ENCODE results near the gene ZCCHC14.

The ZCCHC14 gene

DNA sequence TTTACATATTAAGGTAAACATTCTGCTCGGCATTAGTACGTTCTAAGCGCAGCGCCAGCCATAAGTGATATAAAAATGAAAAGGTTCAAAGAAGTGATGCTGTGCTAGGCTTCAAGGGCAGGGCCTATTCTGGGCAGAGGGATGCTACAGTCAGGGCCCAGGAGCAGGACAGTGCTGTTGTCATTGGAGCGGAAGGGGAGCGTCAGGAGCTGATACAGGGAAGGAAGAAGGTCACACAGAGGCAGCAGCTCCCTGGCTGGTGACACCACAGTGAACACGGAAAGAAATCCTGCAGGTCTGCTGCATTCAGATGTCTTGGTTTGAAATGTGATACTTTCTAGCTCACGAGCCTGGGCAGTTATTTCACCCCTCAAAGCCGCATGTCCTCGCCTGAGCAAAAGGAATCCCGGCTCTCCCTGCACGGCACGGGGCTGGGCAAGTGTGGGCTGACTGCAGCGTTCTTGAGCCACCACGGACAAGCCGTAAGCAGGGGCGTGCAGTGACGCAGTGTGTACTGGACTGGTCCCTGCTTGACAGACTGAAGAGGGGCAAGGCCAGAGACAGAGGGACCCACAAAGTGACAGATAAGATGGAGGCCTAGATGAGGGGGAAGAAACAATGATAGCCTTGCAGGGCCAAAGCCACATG lies 41.1 kb downstream of the ZCCHC14 start:
- DNase-seq: no peak

DNA sequence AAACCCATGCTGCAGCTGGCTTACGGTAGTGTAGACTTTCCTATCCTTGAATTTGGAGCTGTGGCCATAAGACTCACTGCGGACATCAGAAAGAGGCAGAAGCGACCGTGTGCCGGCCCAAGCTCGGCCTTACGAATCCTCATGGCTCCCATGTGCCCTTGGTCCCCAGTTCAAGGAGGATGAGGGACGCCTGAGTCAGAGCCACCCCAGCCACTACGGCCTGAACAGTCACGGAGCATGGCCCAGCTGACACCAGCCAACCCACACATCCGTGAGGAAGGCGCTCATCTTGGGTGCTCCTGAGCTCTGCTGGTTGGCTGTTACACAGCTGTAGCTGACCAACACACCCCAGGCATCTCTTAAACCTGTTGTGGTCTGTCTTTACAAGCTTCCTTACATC lies 44.0 kb downstream of the ZCCHC14 start:
- no peak for DNase-seq

DNA sequence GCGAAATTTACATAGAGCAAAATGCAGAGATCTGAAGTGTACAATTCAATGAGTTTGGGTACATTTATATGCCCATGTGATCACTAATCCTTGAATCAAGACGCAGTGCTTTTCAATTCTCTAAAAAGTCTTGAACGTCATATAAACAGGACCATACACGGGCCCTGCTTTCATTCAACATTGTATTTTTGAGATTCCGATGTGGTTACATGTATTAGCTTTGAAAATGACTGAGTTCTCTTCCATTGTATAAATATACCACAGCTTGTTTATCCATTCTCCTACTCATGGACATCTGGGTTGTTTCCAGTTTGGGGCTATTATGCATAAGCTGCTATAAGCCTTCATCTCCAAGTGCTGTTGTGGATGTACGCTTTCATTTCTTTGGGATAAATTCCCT lies 45.5 kb downstream of the ZCCHC14 start:
- DNase-seq: no peak

- no peak for DNase-seq
These were observed 46.3 kb downstream of the ZCCHC14 start for GRCh38 chr16:87446479-87446878.

DNA sequence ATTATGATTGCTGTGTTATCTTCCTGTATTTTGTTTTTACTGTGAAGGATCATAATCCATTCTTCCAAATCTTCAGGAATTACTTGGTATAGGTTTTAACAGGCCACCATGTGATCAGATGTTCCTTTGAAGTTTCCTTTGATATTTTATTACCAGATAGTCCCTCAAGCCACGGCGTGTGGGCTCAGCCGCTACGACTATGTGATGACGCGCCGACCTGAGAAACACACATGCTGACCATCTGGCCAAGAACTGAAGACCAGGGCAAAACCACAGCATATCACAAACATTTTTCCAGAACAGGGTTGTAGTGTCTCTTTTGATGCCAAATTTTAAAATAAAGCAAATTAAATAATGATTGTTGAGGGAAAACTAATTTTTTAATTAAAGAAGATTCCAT lies 47.3 kb downstream of the ZCCHC14 start:
- DNase-seq: no peak

DNA sequence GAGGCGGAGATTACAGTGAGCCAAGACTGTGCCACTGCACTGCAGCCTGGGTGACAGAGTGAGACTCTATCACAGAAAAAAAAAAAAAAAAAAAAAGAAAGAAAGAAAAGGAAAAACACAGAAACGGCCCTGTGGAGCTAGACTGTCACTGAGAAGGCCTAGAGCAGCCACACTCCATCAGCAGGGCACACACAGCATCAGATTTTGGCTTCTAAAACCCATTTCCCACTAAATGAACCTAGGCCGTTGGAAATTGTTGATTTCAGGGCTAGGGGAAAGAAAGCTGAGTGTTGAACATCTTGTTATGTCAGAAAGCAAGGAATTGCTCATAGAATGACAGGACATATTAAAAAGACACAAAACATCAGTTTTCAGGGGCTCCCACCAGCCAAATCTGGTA lies 48.9 kb downstream of the ZCCHC14 start:
- DNase-seq: no peak

GRCh38 chr16:87443016-87443415 lies 49.8 kb downstream of the ZCCHC14 start:
- DNase-seq: no peak

DNA sequence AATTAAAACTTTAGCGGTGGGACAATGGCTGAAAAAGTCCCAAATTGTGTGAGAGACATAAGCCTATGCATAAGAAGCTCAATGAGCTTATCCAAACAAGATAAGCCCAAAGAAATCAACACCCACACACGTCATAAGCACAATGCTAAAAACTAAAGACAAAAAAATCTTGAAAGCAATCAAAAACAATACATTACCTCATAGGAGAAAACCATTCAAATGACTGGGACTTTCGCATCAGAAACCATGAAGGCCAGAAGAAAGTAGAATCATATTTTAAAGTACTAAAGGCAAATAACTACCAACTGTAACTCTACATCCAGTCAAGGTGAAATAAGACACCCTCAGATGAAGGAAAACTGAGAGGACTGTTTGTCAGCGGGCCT lies 50.2 kb downstream of the ZCCHC14 start:
- no peak for DNase-seq

DNA sequence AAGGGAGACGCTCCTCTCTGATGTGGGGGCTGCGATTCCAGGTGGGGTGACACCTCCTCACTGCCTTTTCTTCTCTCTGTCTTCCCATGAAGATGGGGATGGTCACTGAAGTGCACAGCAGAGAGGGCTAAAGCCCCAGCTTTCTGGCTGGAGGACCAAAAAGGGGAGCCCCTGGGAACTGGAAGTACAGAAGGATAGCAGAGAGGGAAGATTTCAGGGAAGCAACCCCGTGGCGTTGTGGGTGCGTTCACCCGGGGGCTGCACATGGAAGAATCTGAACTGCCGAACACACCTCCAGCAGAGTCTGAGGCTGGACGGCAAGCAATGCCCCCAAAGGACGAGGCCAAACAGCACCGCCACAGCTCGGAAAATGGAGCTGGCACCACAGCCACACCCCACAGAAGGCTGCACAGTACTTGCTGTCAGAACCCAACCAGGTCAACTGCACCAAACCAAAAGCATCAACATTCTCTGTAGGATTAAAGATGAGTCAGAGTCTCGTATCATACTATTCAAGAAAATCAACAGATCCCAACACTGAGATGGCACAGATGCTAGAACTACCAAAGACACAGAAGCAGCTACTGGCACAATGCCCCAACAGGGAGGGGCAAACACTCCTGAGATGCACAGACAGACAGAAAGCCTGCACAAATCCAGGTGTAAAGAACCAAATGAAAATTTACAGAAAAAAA lies 50.8 kb downstream of the ZCCHC14 start:
- DNase-seq: no peak

- DNase-seq: no peak
These were observed 52.9 kb downstream of the ZCCHC14 start for GRCh38 chr16:87439926-87440325.

DNA sequence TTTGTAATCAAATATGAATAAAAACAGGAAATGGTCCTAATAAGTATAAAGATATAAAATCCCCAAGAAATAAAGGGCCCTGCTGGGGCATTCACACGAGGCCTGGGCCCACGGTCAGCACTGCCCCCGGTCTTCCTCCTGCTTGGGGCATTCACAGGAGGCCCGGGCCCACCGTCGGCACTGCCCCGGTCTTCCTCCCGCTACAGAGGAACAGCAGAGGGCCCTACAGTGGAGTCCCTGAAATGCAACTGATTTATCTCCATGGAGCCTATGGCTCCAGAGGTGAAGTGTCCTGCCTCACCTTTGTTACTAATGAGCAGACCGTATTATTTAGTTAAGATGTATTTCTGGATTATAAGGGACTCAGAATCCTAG lies 54.2 kb downstream of the ZCCHC14 start:
- DNase-seq: no peak

- no peak for DNase-seq
These were observed 54.8 kb downstream of the ZCCHC14 start for GRCh38 chr16:87437911-87438610.

DNA sequence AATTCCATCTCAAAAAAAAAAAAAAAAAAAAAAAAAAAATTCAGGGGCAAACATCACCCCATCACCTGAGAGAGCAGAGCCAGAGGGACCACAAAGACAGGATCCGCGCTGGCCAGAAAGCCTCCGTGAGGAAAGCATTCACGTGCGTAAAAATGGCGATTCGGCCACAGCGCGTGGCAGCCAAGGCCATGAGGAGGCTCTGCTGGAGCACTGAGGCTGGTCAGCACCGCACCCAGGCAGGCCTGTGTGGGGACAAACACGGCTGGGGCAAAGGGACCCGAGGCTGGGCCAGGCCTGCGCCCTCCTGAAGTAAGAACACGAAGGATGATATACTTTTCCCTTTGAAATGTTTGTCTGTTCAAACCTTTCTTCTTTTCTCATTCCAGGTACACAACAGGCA lies 55.5 kb downstream of the ZCCHC14 start:
- DNase-seq: no peak

- peak; percentile 16 for DNase-seq
These were observed 56.3 kb downstream of the ZCCHC14 start for GRCh38 chr16:87436225-87437172.

- no peak for DNase-seq
These were observed 57.2 kb downstream of the ZCCHC14 start for GRCh38 chr16:87435372-87436224.

- no peak for DNase-seq
These were observed 58.6 kb downstream of the ZCCHC14 start for GRCh38 chr16:87434146-87434667.

DNA sequence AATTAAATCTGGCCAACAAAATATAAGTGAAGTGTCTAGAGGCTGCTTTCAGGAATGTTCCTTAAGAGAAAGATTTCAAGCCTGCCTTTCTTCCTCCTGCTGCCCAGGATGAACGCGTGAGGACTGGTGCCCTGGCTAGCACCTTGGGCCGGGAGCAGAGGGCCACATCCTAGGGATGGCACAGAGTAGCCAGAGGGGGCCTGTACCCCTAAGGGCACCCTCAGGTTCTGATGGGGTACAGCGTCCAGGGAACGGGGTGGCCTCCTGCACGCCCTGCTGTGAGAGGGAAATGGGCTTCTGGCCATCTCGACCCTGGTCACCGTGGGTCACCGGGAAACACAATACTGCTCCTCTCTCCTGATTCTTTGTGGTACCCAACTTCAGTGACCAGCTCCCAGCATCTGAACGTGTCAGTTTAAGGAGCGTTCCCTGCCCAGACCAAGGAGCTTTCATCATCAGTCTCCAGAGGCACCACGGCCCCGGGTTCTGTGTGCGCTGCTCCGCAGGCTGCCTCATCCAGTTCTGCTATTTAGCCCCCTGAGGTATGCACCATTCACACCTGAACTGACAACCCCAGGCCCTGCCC lies 60.4 kb downstream of the ZCCHC14 start:
- DNase-seq: no peak

DNA sequence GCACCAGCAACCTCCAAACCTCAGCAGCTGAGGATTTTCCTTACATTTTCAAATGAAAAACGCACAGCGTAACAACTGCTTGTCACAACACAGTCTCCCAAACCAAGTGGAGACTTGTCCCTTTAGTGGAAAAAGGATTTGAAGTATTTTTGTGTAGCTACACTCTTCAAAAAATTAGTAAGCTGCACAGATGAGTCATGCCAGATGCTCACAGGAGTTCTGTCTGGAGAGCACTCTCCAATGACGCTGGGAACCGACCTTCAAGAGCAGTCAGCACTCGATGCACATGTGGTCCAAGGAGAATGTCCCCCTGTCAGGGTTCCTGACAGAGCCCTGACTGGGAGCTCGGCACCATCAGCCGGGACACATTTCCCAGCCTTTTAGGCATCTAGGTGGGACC lies 60.9 kb downstream of the ZCCHC14 start:
- no peak for DNase-seq

DNA sequence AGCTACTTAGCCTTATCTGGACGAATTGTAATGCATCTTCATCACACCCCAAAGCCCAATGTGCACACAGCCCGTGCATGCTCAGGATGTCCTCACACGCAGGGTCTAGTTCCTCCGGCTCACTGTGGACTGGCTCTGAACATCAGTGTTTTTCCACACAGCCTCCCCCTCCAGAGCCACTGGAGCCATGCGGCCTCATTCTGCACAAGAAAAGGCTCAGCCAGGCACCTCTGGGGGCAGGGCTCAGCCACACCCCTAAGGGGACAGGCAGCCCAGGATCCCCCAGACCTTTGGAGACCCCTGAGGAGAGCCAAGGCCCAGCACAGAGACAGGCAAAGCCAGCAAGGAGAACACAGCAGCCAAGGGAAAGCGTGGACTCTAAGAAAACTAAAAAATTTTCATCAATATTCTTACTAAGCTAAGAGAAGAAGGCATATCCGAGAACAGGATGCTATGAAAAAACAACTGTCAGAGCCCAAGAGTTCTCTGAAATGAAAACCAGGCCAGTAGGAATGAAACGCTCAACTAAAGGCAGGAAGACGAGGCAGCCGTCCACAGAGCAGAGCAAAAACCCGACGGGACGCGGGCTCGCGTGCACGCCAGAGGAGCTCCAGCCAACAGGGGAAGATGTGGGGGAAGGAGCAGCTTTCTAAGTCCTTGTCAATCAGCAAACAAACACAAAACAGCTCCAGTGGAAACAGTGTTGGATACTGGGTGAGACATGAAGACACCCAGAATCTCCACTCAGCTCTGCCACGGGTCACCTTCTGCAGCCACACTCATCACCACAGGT lies 66.2 kb downstream of the ZCCHC14 start:
- DNase-seq: no peak

GRCh38 chr16:87425941-87426340 lies 66.9 kb downstream of the ZCCHC14 start:
- no peak for DNase-seq

DNA sequence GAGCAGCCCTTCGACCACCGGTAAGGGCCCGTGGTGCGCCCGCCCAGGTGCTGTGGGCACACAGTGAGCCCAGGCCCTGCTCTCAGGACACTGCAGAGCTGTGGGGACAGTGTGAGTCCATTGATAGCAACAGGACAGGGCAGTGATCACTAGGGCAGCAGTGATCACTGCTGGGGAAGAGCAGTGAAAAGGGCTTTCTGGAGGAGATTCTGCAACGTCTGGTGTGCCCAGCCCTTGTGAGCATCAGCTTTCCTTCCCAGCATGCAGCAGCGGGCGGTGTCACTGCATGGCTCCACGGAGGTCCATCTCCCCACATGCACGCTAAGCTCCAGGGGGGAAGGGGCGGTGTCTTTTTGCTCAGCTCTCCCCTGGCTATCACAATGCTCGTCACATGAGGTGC lies 68.6 kb downstream of the ZCCHC14 start:
- no peak for DNase-seq

All from CD4-positive, alpha-beta T cell treated with Interleukin-6 for 4 hours (primary cell).